KMS-11 (cell line): ENCODE data around the gene MFAP3L.

Source experiments
- H2AFZ ChIP-seq: fragments of 200-600 bp; sonication (generic); 2 replicates; pipeline ENCODE4 v1.6.1; 2016; ENCODE audit warnings: antibody characterized with exemption, mixed run types, low read depth
- H3K27ac ChIP-seq: fragments of 200-600 bp; sonication (generic); 2 replicates; pipeline ENCODE4 v1.6.1; 2016; ENCODE audit warnings: mild to moderate bottlenecking, mixed run types
- H3K27me3 ChIP-seq: fragments of 200-600 bp; sonication (generic); 2 replicates; pipeline ENCODE4 v1.6.1; 2017; ENCODE audit warnings: mild to moderate bottlenecking, low read depth, mixed run types, moderate library complexity; ENCODE audit not compliant: insufficient read depth
- H3K36me3 ChIP-seq: fragments of 200-600 bp; sonication (generic); 2 replicates; pipeline ENCODE4 v1.6.1; 2017; ENCODE audit warnings: mild to moderate bottlenecking, mixed run types; ENCODE audit not compliant: insufficient read depth
- H3K4me1 ChIP-seq: fragments of 200-600 bp; sonication (generic); 2 replicates; pipeline ENCODE4 v1.6.1; 2016; ENCODE audit warnings: mild to moderate bottlenecking, low read depth, mixed run types; ENCODE audit not compliant: poor library complexity, severe bottlenecking
- H3K4me2 ChIP-seq: fragments of 200-600 bp; sonication (generic); 2 replicates; pipeline ENCODE4 v1.7.0; 2016; ENCODE audit warnings: mild to moderate bottlenecking, mixed run types
- H3K4me3 ChIP-seq: fragments of 200-600 bp; sonication (generic); IDR thresholded peaks from 2 replicates; pipeline ENCODE4 v1.6.1; 2017; ENCODE audit warnings: low read depth, low read length, mixed read lengths; ENCODE audit not compliant: insufficient read depth
- H3K79me2 ChIP-seq: fragments of 200-600 bp; sonication (generic); 2 replicates; pipeline ENCODE4 v1.6.1; 2016; ENCODE audit warnings: low read depth, mixed run types; ENCODE audit not compliant: insufficient read depth
- H3K9ac ChIP-seq: fragments of 200-600 bp; sonication (generic); 2 replicates; pipeline ENCODE4 v1.6.1; 2016; ENCODE audit warnings: mild to moderate bottlenecking, mixed run types
- H4K20me1 ChIP-seq: fragments of 200-600 bp; sonication (generic); 2 replicates; pipeline ENCODE4 v1.6.1; 2016; ENCODE audit warnings: mild to moderate bottlenecking, mixed run types; ENCODE audit not compliant: insufficient read depth
- TF ChIP-seq, protein P1 (sequence below): fragments of 200-600 bp; sonication (generic); conservative IDR thresholded peaks from 2 replicates; pipeline ENCODE4 v1.6.1; 2017; ENCODE audit warnings: low read depth, mild to moderate bottlenecking, antibody characterized with exemption, low read length, moderate library complexity, mixed read lengths

MFAP3L gene

DNA sequence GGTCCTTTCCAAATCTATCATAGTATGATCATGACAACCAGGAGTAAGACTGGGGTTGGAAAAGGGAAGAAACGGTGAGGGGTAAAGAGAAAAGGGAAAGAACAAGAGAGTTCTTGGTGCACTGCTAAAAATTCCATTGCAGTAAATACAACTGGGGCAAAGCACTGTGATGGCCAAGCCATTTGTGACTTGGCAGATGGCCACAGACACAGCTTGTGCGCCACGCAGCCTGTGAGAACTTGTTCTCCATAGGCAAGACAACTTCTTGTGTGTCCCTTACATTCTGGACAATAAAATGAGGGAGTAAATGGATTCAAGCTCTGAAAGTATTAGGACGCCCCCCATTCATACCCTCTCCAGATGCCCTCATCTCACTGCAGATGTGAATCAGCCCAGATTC, 10.9 kb downstream of the MFAP3L start:
- Histone ChIP-seq H3K27me3 (no peaks in the 10 kb centered on the region), H3K9ac (no peak overlapping the region), H4K20me1 (no peaks in the 10 kb centered on the region), H3K4me3 (no peak overlapping the region), H3K36me3 (no peaks in the 10 kb centered on the region), H3K4me1 (no peaks in the 10 kb centered on the region), H3K27ac (no peak overlapping the region), H3K4me2 (no peak overlapping the region), H2AFZ (no peak overlapping the region), H3K79me2 (no peaks in the 10 kb centered on the region; the same call in 1 of the 2 replicates)
- TF ChIP-seq, protein P1, sequence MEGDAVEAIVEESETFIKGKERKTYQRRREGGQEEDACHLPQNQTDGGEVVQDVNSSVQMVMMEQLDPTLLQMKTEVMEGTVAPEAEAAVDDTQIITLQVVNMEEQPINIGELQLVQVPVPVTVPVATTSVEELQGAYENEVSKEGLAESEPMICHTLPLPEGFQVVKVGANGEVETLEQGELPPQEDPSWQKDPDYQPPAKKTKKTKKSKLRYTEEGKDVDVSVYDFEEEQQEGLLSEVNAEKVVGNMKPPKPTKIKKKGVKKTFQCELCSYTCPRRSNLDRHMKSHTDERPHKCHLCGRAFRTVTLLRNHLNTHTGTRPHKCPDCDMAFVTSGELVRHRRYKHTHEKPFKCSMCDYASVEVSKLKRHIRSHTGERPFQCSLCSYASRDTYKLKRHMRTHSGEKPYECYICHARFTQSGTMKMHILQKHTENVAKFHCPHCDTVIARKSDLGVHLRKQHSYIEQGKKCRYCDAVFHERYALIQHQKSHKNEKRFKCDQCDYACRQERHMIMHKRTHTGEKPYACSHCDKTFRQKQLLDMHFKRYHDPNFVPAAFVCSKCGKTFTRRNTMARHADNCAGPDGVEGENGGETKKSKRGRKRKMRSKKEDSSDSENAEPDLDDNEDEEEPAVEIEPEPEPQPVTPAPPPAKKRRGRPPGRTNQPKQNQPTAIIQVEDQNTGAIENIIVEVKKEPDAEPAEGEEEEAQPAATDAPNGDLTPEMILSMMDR, result no peak

DNA sequence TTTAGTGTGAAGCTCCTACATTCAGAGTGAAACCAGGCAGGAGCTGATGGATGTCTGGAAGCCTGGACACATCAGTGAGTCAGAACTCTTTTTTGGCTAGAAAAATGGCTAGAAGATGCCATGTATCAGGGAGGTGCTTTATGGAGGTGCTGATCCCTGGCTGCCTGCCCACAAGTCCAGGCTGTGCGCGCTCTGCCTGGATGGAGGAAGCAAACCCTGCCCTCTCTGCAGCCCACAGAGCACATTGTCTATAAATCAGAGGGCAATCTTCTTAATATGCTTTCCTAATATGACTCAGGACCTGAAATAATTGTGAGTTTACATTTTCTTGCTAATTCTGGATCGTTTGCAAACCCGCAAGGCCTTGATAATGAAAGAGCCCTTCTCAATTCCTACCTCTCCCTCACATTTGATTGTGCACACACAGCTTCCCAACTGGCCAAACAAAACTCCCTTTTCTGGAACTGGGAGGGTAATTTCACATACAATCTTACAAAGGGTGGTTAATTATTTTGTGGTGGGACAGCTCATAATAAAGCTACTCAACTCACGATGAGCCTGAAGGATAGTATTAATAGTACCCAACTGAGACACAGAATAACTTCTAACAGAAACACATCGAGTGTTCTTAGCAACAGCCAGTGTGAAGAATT, 11.7 kb downstream of the MFAP3L start:
- Histone ChIP-seq H3K4me1 (peaks cover 4% of the 10 kb centered on the region), H2AFZ (no peak overlapping the region), H3K4me3 (no peak overlapping the region), H3K9ac (no peak overlapping the region), H3K27me3 (no peaks in the 10 kb centered on the region), H4K20me1 (no peaks in the 10 kb centered on the region), H3K27ac (no peak overlapping the region), H3K4me2 (no peak overlapping the region), H3K79me2 (no peaks in the 10 kb centered on the region; the same call in 1 of the 2 replicates), H3K36me3 (no peaks in the 10 kb centered on the region)
- TF ChIP-seq, protein P1, result no peak

DNA sequence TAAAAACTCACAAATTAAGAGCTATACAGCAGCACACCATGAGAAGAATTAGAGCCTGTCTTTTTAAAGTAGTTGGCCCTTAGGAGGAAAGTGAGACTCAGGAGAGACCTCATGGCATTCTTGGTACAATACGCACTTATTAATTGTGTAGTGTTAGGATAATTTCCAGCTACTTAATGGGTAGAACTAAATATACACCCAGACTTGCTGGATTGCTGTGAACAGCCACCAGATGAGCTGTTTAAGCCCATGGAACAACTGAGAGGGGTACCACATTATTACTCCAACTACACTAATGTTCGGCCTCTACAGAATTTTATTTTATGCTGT, 13.6 kb downstream of the MFAP3L start:
- peaks cover 23% of the 10 kb centered on the region for H3K4me1 ChIP-seq
- H3K27ac ChIP-seq, result no peak overlapping the region
- TF ChIP-seq, protein P1, result no peak

DNA sequence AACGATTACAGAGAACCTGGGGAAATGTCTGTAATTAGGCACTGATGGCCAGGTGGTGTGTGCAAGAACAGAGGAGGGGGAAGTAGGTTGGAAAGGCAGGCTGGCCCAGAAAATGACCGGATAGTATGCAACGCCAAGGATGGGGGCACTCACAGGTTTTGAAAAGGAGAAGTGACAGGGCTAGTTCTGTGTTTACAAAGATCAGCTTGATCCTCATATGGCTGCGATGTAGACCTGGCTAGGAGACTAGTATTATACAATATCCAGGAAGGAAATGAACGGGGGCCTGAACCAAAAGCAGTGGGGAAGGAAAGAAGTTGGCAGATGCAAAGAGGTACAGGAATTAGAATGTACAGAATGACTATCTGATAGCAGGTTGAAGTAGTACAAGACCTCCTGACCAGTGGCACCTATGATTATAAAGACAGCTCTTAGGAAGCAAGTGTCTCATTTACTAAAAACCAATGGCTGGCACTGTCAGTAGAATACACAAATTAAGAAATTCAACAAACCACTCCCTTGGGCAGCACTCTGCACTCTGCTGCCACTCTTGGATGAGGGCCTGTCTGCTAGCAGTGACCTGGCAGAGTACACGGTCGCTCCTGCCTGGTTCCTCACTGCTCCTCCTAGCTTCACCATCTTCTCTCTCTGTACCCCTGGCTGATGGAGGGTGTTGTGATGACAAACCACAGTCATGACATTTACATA, 14.1 kb downstream of the MFAP3L start:
- Histone ChIP-seq H4K20me1 (no peaks in the 10 kb centered on the region), H2AFZ (no peak overlapping the region), H3K9ac (no peak overlapping the region), H3K79me2 (no peaks in the 10 kb centered on the region; the same call in 1 of the 2 replicates), H3K4me2 (no peak overlapping the region), H3K27me3 (no peaks in the 10 kb centered on the region), H3K36me3 (no peaks in the 10 kb centered on the region), H3K4me3 (no peak overlapping the region), H3K4me1 (peaks cover 28% of the 10 kb centered on the region), H3K27ac (no peak overlapping the region)
- TF ChIP-seq, protein P1, result no peak

More for the DNA sequence above, 13.6 kb downstream of the MFAP3L start:
- Histone ChIP-seq H4K20me1 (no peaks in the 10 kb centered on the region), H3K4me2 (no peak overlapping the region), H2AFZ (no peak overlapping the region), H3K36me3 (no peaks in the 10 kb centered on the region), H3K79me2 (no peaks in the 10 kb centered on the region; the same call in 1 of the 2 replicates), H3K4me3 (no peak overlapping the region), H3K27me3 (no peaks in the 10 kb centered on the region), H3K9ac (no peak overlapping the region)
